Brain microvascular endothelial cell (primary cell): Measurements from ENCODE around the gene MDFI.

Experiments used
- DNase-seq: peaks from one replicate; pipeline ENCODE4 v3.0.0-alpha.2; 2020
- H3K27ac ChIP-seq: fragments of 250-450 bp; sonication (Bioruptor Pico); 2 replicates; pipeline ENCODE4 v1.5.1; 2020; ENCODE audit warnings: mild to moderate bottlenecking, moderate library complexity
- H3K27me3 ChIP-seq: fragments of 250-450 bp; sonication (Bioruptor Pico); replicated peaks from 2 replicates; pipeline ENCODE4 v1.5.1; 2020; ENCODE audit warnings: mild to moderate bottlenecking
- H3K36me3 ChIP-seq: fragments of 250-450 bp; sonication (Bioruptor Pico); replicated peaks from 2 replicates; pipeline ENCODE4 v1.5.1; 2020; ENCODE audit warnings: mild to moderate bottlenecking
- H3K4me3 ChIP-seq: 2 replicates; pipeline ENCODE4 v1.5.1; 2011; ENCODE audit warnings: low read depth, mild to moderate bottlenecking, control low read depth, low read length, moderate library complexity
- CTCF ChIP-seq: IDR thresholded peaks from 2 replicates; pipeline ENCODE4 v1.5.1; 2011; ENCODE audit warnings: low read depth, mild to moderate bottlenecking, moderate library complexity, low read length, control low read depth, inconsistent platforms; ENCODE audit errors: missing control alignments
- in situ Hi-C: cut with HindIII; loops from 2 replicates; pipeline ENCODE4 v1.10.0; 2017; ENCODE audit warnings: low sequenced_read_pairs, low pct_ligation_motif_present

MDFI gene

GRCh38 chr6:41646026-41646795, 7.9 kb downstream of the MDFI start:
- no peak overlapping the region for H3K27ac ChIP-seq
- peaks cover 3% of the 10 kb centered on the region for H3K36me3 ChIP-seq
- H3K4me3 ChIP-seq: no peak overlapping the region
- TF ChIP-seq CTCF: no peak
- DNase-seq: no peak
- H3K27me3 ChIP-seq: no peaks in the 10 kb centered on the region
- in situ Hi-C loops: no loop called here

- in situ Hi-C loops: no loop called here
- TF ChIP-seq CTCF: no peak
- no peaks in the 10 kb centered on the region for H3K27me3 ChIP-seq
Observed at GRCh38 chr6:41647061-41647511, 8.8 kb downstream of the MDFI start.

GRCh38 chr6:41648070-41648585, 9.9 kb downstream of the MDFI start:
- Histone ChIP-seq H3K27ac (no peak overlapping the region), H3K4me3 (no peak overlapping the region), H3K36me3 (peaks cover 3% of the 10 kb centered on the region), H3K27me3 (no peaks in the 10 kb centered on the region)
- TF ChIP-seq CTCF: no peak
- in situ Hi-C loops: no loop called here
- DNase-seq: no peak

More at GRCh38 chr6:41647061-41647511, 8.8 kb downstream of the MDFI start:
- H3K36me3 ChIP-seq: peaks cover 3% of the 10 kb centered on the region
- H3K4me3 ChIP-seq: no peak overlapping the region
- no peak for DNase-seq
- no peak overlapping the region for H3K27ac ChIP-seq

DNA sequence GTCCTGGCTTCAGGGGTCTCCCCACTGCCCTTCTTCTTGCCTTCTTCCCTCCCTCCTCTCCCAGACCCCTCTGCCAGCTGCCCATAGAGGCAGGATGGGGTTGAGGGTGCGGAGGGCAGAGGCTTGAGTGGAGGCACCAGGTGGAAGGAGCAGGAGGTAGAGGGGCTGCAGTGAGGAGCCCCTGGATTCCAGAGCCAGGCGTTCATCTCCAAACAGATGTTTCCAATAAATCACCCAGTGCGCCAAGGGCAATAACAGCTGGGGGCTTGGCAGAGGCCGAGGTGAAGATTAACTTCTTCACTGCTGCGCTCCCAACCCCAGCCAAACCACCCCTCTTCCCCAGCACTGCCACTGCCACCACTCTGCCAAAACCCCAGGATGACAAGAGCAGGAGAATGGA, 10.7 kb downstream of the MDFI start:
- H3K36me3 ChIP-seq: peaks cover 3% of the 10 kb centered on the region
- in situ Hi-C loops: no loop called here
- no peak for DNase-seq
- no peak for TF ChIP-seq CTCF
- no peak overlapping the region for H3K27ac ChIP-seq
- H3K4me3 ChIP-seq: no peak overlapping the region
- no peaks in the 10 kb centered on the region for H3K27me3 ChIP-seq

GRCh38 chr6:41649596-41649995, 11.3 kb downstream of the MDFI start:
- in situ Hi-C loops: no loop called here
- H3K36me3 ChIP-seq: peaks cover 3% of the 10 kb centered on the region
- no peak for TF ChIP-seq CTCF

DNA sequence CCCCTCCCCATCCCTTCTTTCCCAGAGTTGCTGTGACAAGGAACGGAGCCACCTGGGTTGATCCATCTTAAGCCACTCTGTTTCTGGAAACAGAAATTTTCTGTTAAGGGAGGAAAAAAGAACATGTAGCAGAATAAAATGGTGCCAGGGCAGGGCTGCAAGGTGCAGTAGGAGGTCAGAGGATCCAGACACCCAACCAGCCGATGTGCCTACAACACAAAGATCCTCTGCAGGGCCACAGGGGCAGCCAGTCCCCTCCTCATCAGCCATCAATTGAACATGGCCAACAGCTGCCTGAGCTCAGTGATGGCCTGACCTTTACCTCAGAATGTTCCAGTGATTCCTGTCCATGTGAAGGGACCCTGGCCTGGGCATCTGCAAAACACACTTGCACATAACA, 11.9 kb downstream of the MDFI start:
- no peak for TF ChIP-seq CTCF
- Histone ChIP-seq H3K27ac (no peak overlapping the region), H3K27me3 (no peaks in the 10 kb centered on the region), H3K36me3 (peaks cover 3% of the 10 kb centered on the region), H3K4me3 (no peak overlapping the region)
- in situ Hi-C loops: no loop called here
- no peak for DNase-seq

More at GRCh38 chr6:41649596-41649995, 11.3 kb downstream of the MDFI start:
- H3K4me3 ChIP-seq: no peak overlapping the region
- DNase-seq: no peak
- H3K27me3 ChIP-seq: no peaks in the 10 kb centered on the region
- H3K27ac ChIP-seq: no peak overlapping the region
